GM23338 (cell line): ENCODE measurements around the gene YTHDC2. TPM values are rescaled to one million over a fixed set of nuclear protein-coding genes. Genes with fewer than 3 reads are reported as not detected.

Experiments
- ATAC-seq: fragments of 200-7000 bp; cut with Tn5 transposase; 3 replicates; pipeline ENCODE4 v1.9.1; 2020
- DNase-seq: peaks from one replicate; pipeline ENCODE4 v3.0.0-alpha.2; 2015; ENCODE audit warnings: low spot score
- H2AFZ ChIP-seq: fragments of 200-600 bp; sonication (generic); 2 replicates; pipeline ENCODE4 v1.8.0; 2016; ENCODE audit warnings: antibody characterized with exemption, mild to moderate bottlenecking, moderate library complexity
- H3F3A ChIP-seq: fragments of 200-600 bp; sonication (generic); replicated peaks from 2 replicates; pipeline ENCODE4 v1.8.0; 2017; ENCODE audit warnings: antibody characterized with exemption, mixed run types, low read depth
- H3K27ac ChIP-seq: fragments of 200-600 bp; sonication (generic); 2 replicates; pipeline ENCODE4 v1.6.1; 2016; ENCODE audit warnings: low read depth
- H3K27me3 ChIP-seq: fragments of 200-600 bp; sonication (generic); 2 replicates; pipeline ENCODE4 v1.8.0; 2016; ENCODE audit warnings: mild to moderate bottlenecking, mixed run types, moderate library complexity; ENCODE audit not compliant: insufficient read depth
- H3K36me3 ChIP-seq: fragments of 200-600 bp; sonication (generic); 2 replicates; pipeline ENCODE4 v1.8.0; 2016; ENCODE audit warnings: mild to moderate bottlenecking; ENCODE audit not compliant: insufficient read depth
- H3K4me1 ChIP-seq: fragments of 200-600 bp; sonication (generic); 2 replicates; pipeline ENCODE4 v1.8.0; 2016; ENCODE audit warnings: mild to moderate bottlenecking, moderate library complexity; ENCODE audit not compliant: insufficient read depth
- H3K4me2 ChIP-seq: fragments of 200-600 bp; sonication (generic); 2 replicates; pipeline ENCODE4 v1.7.1; 2017; ENCODE audit warnings: mixed run types
- H3K4me3 ChIP-seq: fragments of 200-600 bp; sonication (generic); 2 replicates; pipeline ENCODE4 v1.6.1; 2016; ENCODE audit warnings: mixed run types
- H3K79me2 ChIP-seq: fragments of 200-600 bp; sonication (generic); replicated peaks from 2 replicates; pipeline ENCODE4 v1.8.0; 2017; ENCODE audit warnings: mild to moderate bottlenecking; ENCODE audit not compliant: insufficient read depth
- H3K9me2 ChIP-seq: fragments of 200-600 bp; sonication (generic); 2 replicates; pipeline ENCODE4 v1.8.0; 2017; ENCODE audit not compliant: insufficient read depth
- H4K20me1 ChIP-seq: fragments of 200-600 bp; sonication (generic); replicated peaks from 2 replicates; pipeline ENCODE4 v1.8.0; 2017; ENCODE audit warnings: mild to moderate bottlenecking; ENCODE audit not compliant: insufficient read depth
- H3K27ac Mint-ChIP-seq: 2 replicates; pipeline ENCODE4 v1.8.0; 2020; ENCODE audit warnings: inconsistent platforms, mild to moderate bottlenecking, moderate library complexity, mixed read lengths
- H3K27me3 Mint-ChIP-seq: 3 replicates; pipeline ENCODE4 v1.8.0; 2022; ENCODE audit warnings: low read depth, mild to moderate bottlenecking, moderate library complexity, mixed read lengths, inconsistent platforms; ENCODE audit not compliant: insufficient read depth, poor library complexity
- H3K36me3 Mint-ChIP-seq: 3 replicates; pipeline ENCODE4 v1.8.0; 2021; ENCODE audit warnings: low read depth, mild to moderate bottlenecking, inconsistent platforms, moderate library complexity, mixed read lengths
- H3K4me1 Mint-ChIP-seq: 3 replicates; pipeline ENCODE4 v1.8.0; 2020; ENCODE audit warnings: mild to moderate bottlenecking, inconsistent platforms, mixed read lengths
- H3K4me3 Mint-ChIP-seq: 3 replicates; pipeline ENCODE4 v1.8.0; 2021; ENCODE audit warnings: moderate library complexity, mild to moderate bottlenecking, inconsistent platforms, mixed read lengths
- H3K9me3 Mint-ChIP-seq: 3 replicates; pipeline ENCODE4 v1.8.0; 2020; ENCODE audit warnings: moderate library complexity, mild to moderate bottlenecking, inconsistent platforms, mixed read lengths
- CREB1 ChIP-seq: fragments of 250-450 bp; sonication (Bioruptor Pico); IDR thresholded peaks from 2 replicates; pipeline ENCODE4 v1.5.0; 2020; ENCODE audit warnings: low read depth, mild to moderate bottlenecking, moderate library complexity
- CTCF ChIP-seq, 2 experiments: fragments of 200-600 bp in 1 of 2; sonication (generic) in 1 of 2; conservative IDR thresholded peaks; 2 replicates each; pipeline versions ENCODE4 v1.5.1 to v1.6.1; 2016 to 2017; ENCODE audit warnings: antibody characterized with exemption in 2 of 2, low read depth in 2 of 2, mild to moderate bottlenecking in 2 of 2, moderate library complexity in 1 of 2
- EZH2 ChIP-seq: fragments of 200-600 bp; sonication (generic); IDR thresholded peaks from one replicate; pipeline ENCODE4 v1.8.0; 2017; ENCODE audit warnings: antibody characterized with exemption, mild to moderate bottlenecking, low read depth; ENCODE audit not compliant: unreplicated experiment
- EZH2phosphoT487 ChIP-seq: fragments of 200-600 bp; sonication (generic); IDR thresholded peaks from one replicate; pipeline ENCODE4 v1.8.1; 2018; ENCODE audit warnings: antibody characterized with exemption; ENCODE audit not compliant: unreplicated experiment
- JUNB ChIP-seq: IDR thresholded peaks from one replicate; pipeline ENCODE4 v1.6.1; 2016; ENCODE audit warnings: antibody characterized with exemption; ENCODE audit not compliant: unreplicated experiment
- NANOG ChIP-seq: IDR thresholded peaks from 2 replicates; pipeline ENCODE4 v1.6.1; 2016; ENCODE audit warnings: antibody characterized with exemption, borderline replicate concordance
- POLR2AphosphoS5 ChIP-seq: IDR thresholded peaks from 2 replicates; pipeline ENCODE4 v1.6.1; 2016; ENCODE audit warnings: antibody characterized with exemption, low read depth
- STAT1 ChIP-seq: IDR thresholded peaks from one replicate; pipeline ENCODE4 v1.6.1; 2016; ENCODE audit warnings: antibody characterized with exemption; ENCODE audit not compliant: unreplicated experiment
- ZNF331 ChIP-seq: fragments of 250-450 bp; sonication (Bioruptor Pico); IDR thresholded peaks from 2 replicates; pipeline ENCODE4 v1.5.0; 2020; ENCODE audit warnings: low read depth, mild to moderate bottlenecking, moderate library complexity
- polyA plus RNA-seq: library from polyadenylated mRNA; unstranded; fragments of >200 nt; fragmentation: Nextera tagmentation; extraction: Ambion mirVana; gene quantifications from 2 replicates; pipeline ENCODE4 v1.2.1, GENCODE V29; 2016
- total RNA-seq: library from RNA; depleted of rRNA; stranded (reverse); fragments of >200 nt; shearing (Covaris generic); gene quantifications from 2 replicates; pipeline ENCODE4 v1.2.3, GENCODE V29; 2014
- TF ChIP-seq, protein P1 (sequence below): IDR thresholded peaks from one replicate; pipeline ENCODE4 v1.6.1; 2018; ENCODE audit warnings: antibody characterized with exemption; ENCODE audit not compliant: unreplicated experiment

Gene YTHDC2
- total and polyA plus RNA-seq, 2 experiments from 2014 or later: 19.9 to 33.9 TPM

- TF ChIP-seq, protein P1, sequence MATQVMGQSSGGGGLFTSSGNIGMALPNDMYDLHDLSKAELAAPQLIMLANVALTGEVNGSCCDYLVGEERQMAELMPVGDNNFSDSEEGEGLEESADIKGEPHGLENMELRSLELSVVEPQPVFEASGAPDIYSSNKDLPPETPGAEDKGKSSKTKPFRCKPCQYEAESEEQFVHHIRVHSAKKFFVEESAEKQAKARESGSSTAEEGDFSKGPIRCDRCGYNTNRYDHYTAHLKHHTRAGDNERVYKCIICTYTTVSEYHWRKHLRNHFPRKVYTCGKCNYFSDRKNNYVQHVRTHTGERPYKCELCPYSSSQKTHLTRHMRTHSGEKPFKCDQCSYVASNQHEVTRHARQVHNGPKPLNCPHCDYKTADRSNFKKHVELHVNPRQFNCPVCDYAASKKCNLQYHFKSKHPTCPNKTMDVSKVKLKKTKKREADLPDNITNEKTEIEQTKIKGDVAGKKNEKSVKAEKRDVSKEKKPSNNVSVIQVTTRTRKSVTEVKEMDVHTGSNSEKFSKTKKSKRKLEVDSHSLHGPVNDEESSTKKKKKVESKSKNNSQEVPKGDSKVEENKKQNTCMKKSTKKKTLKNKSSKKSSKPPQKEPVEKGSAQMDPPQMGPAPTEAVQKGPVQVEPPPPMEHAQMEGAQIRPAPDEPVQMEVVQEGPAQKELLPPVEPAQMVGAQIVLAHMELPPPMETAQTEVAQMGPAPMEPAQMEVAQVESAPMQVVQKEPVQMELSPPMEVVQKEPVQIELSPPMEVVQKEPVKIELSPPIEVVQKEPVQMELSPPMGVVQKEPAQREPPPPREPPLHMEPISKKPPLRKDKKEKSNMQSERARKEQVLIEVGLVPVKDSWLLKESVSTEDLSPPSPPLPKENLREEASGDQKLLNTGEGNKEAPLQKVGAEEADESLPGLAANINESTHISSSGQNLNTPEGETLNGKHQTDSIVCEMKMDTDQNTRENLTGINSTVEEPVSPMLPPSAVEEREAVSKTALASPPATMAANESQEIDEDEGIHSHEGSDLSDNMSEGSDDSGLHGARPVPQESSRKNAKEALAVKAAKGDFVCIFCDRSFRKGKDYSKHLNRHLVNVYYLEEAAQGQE: no peak
- TF ChIP-seq POLR2AphosphoS5 (no peak), STAT1 (no peak), EZH2 (no peak), CREB1 (CRISPR knock-in tag) (no peak)
Measured at GRCh38 chr5:113502073-113502472, 11.4 kb upstream of the YTHDC2 start (continued).

- no peaks in the 10 kb centered on the region for H3K36me3 Mint-ChIP-seq
- no peak for DNase-seq
- no peaks in the 10 kb centered on the region for H3K9me3 Mint-ChIP-seq
- H3F3A ChIP-seq: no peaks in the 10 kb centered on the region
- H3K27me3 ChIP-seq: no peaks in the 10 kb centered on the region
- no peaks in the 10 kb centered on the region for H3K9me2 ChIP-seq
- H3K4me3 Mint-ChIP-seq: no peak overlapping the region
- H3K79me2 ChIP-seq: no peaks in the 10 kb centered on the region
- H3K27me3 Mint-ChIP-seq: no peaks in the 10 kb centered on the region
- no peak overlapping the region for H3K27ac Mint-ChIP-seq
- no peak overlapping the region for H3K27ac ChIP-seq
- no peak overlapping the region for H2AFZ ChIP-seq
- no peaks in the 10 kb centered on the region for H3K4me1 ChIP-seq
- no peak for ATAC-seq
- H3K36me3 ChIP-seq: no peaks in the 10 kb centered on the region
- H4K20me1 ChIP-seq: no peaks in the 10 kb centered on the region
- H3K4me2 ChIP-seq: no peak overlapping the region
- no peak overlapping the region for H3K4me3 ChIP-seq
- no peaks in the 10 kb centered on the region for H3K4me1 Mint-ChIP-seq
- no peak for TF ChIP-seq ZNF331 (CRISPR knock-in tag)
- TF ChIP-seq CREB1 (CRISPR knock-in tag): no peak
- no peak for TF ChIP-seq CTCF (conservative IDR thresholded peaks at IDR 0.05; ENCODE audit: low read depth in 2 of 2)
- TF ChIP-seq EZH2: no peak
- TF ChIP-seq EZH2phosphoT487: no peak
Measured at GRCh38 chr5:113503146-113503545, 10.3 kb upstream of the YTHDC2 start.

DNA sequence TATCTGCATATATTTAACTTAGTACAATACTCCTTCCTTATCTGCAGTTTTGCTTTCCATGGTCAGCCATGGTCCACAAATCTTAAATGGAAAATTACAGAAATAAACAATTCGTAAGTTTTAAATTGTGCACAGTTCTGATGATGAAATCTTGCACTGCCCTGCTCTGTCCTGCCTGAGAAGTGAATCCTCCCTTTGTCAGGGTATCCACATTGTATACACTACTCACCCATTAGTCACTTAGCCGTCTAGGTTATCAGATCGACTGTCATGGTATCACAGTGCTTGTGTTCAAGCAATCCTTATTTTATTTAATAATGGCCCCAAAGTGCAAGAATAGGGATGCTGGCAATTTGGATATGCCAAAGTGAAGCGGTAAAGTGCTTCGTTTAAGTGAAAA is 8.3 kb upstream of the YTHDC2 start:
- Histone ChIP-seq H3K4me2 (no peak overlapping the region), H3K4me3 (no peak overlapping the region), H3K4me1 (no peaks in the 10 kb centered on the region), H3K79me2 (no peaks in the 10 kb centered on the region), H3K27me3 (no peaks in the 10 kb centered on the region), H3K36me3 (no peaks in the 10 kb centered on the region), H3K27ac (no peak overlapping the region), H3F3A (no peaks in the 10 kb centered on the region), H4K20me1 (no peaks in the 10 kb centered on the region), H2AFZ (no peak overlapping the region), H3K9me2 (no peaks in the 10 kb centered on the region)
- Mint-ChIP-seq H3K9me3 (no peaks in the 10 kb centered on the region), H3K36me3 (no peaks in the 10 kb centered on the region), H3K4me3 (no peak overlapping the region), H3K4me1 (no peaks in the 10 kb centered on the region), H3K27me3 (no peaks in the 10 kb centered on the region), H3K27ac (no peak overlapping the region)
- no peak for DNase-seq
- no peak for ATAC-seq
- TF ChIP-seq POLR2AphosphoS5: no peak
- no peak for TF ChIP-seq JUNB
- TF ChIP-seq CREB1 (CRISPR knock-in tag): no peak
- TF ChIP-seq NANOG: no peak
- no peak for TF ChIP-seq EZH2phosphoT487
- TF ChIP-seq, protein P1: no peak
- no peak for TF ChIP-seq ZNF331 (CRISPR knock-in tag)
- no peak for TF ChIP-seq STAT1
- TF ChIP-seq EZH2: no peak
